Natural killer cell (primary cell): Measurements from ENCODE around the gene GTF2IRD1. TPM values are rescaled to one million over a fixed set of nuclear protein-coding genes. Genes with fewer than 3 reads are reported as not detected.
"Not testable (repeated sequence)": the region's sequence is repeated elsewhere in the genome, so short reads cannot be mapped to it uniquely, and the experiment has no call there.

ENCODE experiments used
- ATAC-seq, 3 donors: fragments of 150-1000 bp in 2 of 3; fragments of 200-7000 bp in 1 of 3; cut with Tn5 transposase; 1 replicate in 1 of 3; 2 replicates in 2 of 3; pipeline ENCODE4 v1.10.0; 2021; ENCODE audit warnings: mild to moderate bottlenecking in 2 of 3, moderate library complexity in 2 of 3
- DNase-seq, 2 donors: peaks; one replicate each; pipeline versions ENCODE4 v3.0.0 to v3.0.0-alpha.2; 2013 to 2021; ENCODE audit warnings: mixed read lengths in 1 of 2
- H3K27ac ChIP-seq: one replicate; pipeline ENCODE4 v1.5.1; 2013; ENCODE audit warnings: mild to moderate bottlenecking, low read length
- H3K27me3 ChIP-seq: one replicate; pipeline ENCODE4 v1.6.1; 2013; ENCODE audit warnings: low read length; ENCODE audit not compliant: control insufficient read depth, insufficient read depth
- H3K36me3 ChIP-seq: one replicate; pipeline ENCODE4 v1.6.1; 2013; ENCODE audit warnings: low read length; ENCODE audit not compliant: control insufficient read depth, insufficient read depth
- H3K4me1 ChIP-seq: one replicate; pipeline ENCODE4 v1.6.1; 2013; ENCODE audit warnings: low read length; ENCODE audit not compliant: control insufficient read depth, insufficient read depth
- H3K4me3 ChIP-seq: one replicate; pipeline ENCODE4 v1.5.1; 2013; ENCODE audit warnings: low read length
- H3K9me3 ChIP-seq: one replicate; pipeline ENCODE4 v1.6.1; 2013; ENCODE audit warnings: low read length; ENCODE audit not compliant: control insufficient read depth, insufficient read depth
- H3K27ac Mint-ChIP-seq, 2 donors: one replicate each; pipeline ENCODE4 v1.8.0; 2022; ENCODE audit warnings: mild to moderate bottlenecking in 2 of 2, mixed read lengths in 2 of 2, moderate library complexity in 1 of 2
- H3K27me3 Mint-ChIP-seq, 2 donors: one replicate each; pipeline ENCODE4 v1.8.0; 2022; ENCODE audit warnings: low read depth in 2 of 2, mixed read lengths in 2 of 2
- H3K36me3 Mint-ChIP-seq: one replicate; pipeline ENCODE4 v1.8.0; 2022; ENCODE audit warnings: mixed read lengths
- H3K4me1 Mint-ChIP-seq, 2 donors: one replicate each; pipeline ENCODE4 v1.8.0; 2022; ENCODE audit warnings: mixed read lengths in 2 of 2
- H3K4me3 Mint-ChIP-seq: one replicate; pipeline ENCODE4 v1.8.0; 2022; ENCODE audit warnings: mild to moderate bottlenecking, moderate library complexity, mixed read lengths
- H3K9me3 Mint-ChIP-seq, 2 donors: one replicate each; pipeline ENCODE4 v1.8.0; 2022; ENCODE audit warnings: mixed read lengths in 2 of 2
- WGBS: methylation state at CpG from one replicate; pipeline ENCODE4 v1.1.7; 2013; ENCODE audit warnings: missing lambda C conversion rate; ENCODE audit not compliant: insufficient coverage; 5-methylcytosine and 5-hydroxymethylcytosine counted together
- intact Hi-C: fragments of 100-400 bp; cut with micrococcal nuclease; formaldehyde crosslinking; loops from one replicate; pipeline ENCODE4 v1.14.2; 2022
- total RNA-seq, 4 donors: library from RNA; stranded (reverse); fragments of 120-200 nt in 1 of 4; gene quantifications; one replicate each; pipeline versions ENCODE4 v1.2.3 to v1.2.4, GENCODE V29; 2013 to 2022
- TF ChIP-seq, protein P1 (sequence below): fragments of 200-600 bp; IDR thresholded peaks from one replicate; pipeline ENCODE4 v1.8.0; 2022; ENCODE audit warnings: antibody characterized with exemption

GTF2IRD1 gene
- total RNA-seq, 3 donors from 2014 or later (not counting 1 experiment from before 2014, with no cell fraction given), result not detected

GRCh38 chr7:74496272-74496671, 42.6 kb downstream of the GTF2IRD1 start:
- Histone ChIP-seq H3K9me3 (no peaks in the 10 kb centered on the region), H3K27ac (no peak overlapping the region), H3K4me1 (no peaks in the 10 kb centered on the region), H3K36me3 (no peaks in the 10 kb centered on the region), H3K4me3 (no peak overlapping the region), H3K27me3 (no peaks in the 10 kb centered on the region)
- peak in 1 of 3 donors; percentile 28 for ATAC-seq
- no peak overlapping the region for H3K4me3 Mint-ChIP-seq
- peaks cover 0 to 5% of the 10 kb centered on the region in 2 donors for H3K9me3 Mint-ChIP-seq
- H3K27ac Mint-ChIP-seq, result no peak overlapping the region
- no peaks in the 10 kb centered on the region for H3K4me1 Mint-ChIP-seq
- peaks cover 0 to 5% of the 10 kb centered on the region in 2 donors for H3K27me3 Mint-ChIP-seq
- no peaks in the 10 kb centered on the region for H3K36me3 Mint-ChIP-seq
- intact Hi-C loops, result no loop called here
- DNase-seq, result no peak
- TF ChIP-seq, protein P1, sequence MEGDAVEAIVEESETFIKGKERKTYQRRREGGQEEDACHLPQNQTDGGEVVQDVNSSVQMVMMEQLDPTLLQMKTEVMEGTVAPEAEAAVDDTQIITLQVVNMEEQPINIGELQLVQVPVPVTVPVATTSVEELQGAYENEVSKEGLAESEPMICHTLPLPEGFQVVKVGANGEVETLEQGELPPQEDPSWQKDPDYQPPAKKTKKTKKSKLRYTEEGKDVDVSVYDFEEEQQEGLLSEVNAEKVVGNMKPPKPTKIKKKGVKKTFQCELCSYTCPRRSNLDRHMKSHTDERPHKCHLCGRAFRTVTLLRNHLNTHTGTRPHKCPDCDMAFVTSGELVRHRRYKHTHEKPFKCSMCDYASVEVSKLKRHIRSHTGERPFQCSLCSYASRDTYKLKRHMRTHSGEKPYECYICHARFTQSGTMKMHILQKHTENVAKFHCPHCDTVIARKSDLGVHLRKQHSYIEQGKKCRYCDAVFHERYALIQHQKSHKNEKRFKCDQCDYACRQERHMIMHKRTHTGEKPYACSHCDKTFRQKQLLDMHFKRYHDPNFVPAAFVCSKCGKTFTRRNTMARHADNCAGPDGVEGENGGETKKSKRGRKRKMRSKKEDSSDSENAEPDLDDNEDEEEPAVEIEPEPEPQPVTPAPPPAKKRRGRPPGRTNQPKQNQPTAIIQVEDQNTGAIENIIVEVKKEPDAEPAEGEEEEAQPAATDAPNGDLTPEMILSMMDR, result no peak
- 91% methylated on average over 6 of the region's 6 CpGs for WGBS

- H3K27me3 Mint-ChIP-seq, H3K36me3 Mint-ChIP-seq, H3K27ac ChIP-seq, intact Hi-C loops, H3K9me3 Mint-ChIP-seq, H3K4me1 ChIP-seq, H3K36me3 ChIP-seq, H3K4me3 ChIP-seq, H3K4me1 Mint-ChIP-seq, DNase-seq, H3K27me3 ChIP-seq, H3K9me3 ChIP-seq, ATAC-seq, H3K27ac Mint-ChIP-seq, H3K4me3 Mint-ChIP-seq: not testable (repeated sequence)
- WGBS, result 87% methylated on average over 3 of the region's 3 CpGs
Observed at GRCh38 chr7:74496773-74497172, 43.1 kb downstream of the GTF2IRD1 start.

- no peak overlapping the region for H3K4me3 ChIP-seq
- H3K27me3 Mint-ChIP-seq, result no peaks in the 10 kb centered on the region
Observed at GRCh38 chr7:74498354-74498753, 44.6 kb downstream of the GTF2IRD1 start.

DNA sequence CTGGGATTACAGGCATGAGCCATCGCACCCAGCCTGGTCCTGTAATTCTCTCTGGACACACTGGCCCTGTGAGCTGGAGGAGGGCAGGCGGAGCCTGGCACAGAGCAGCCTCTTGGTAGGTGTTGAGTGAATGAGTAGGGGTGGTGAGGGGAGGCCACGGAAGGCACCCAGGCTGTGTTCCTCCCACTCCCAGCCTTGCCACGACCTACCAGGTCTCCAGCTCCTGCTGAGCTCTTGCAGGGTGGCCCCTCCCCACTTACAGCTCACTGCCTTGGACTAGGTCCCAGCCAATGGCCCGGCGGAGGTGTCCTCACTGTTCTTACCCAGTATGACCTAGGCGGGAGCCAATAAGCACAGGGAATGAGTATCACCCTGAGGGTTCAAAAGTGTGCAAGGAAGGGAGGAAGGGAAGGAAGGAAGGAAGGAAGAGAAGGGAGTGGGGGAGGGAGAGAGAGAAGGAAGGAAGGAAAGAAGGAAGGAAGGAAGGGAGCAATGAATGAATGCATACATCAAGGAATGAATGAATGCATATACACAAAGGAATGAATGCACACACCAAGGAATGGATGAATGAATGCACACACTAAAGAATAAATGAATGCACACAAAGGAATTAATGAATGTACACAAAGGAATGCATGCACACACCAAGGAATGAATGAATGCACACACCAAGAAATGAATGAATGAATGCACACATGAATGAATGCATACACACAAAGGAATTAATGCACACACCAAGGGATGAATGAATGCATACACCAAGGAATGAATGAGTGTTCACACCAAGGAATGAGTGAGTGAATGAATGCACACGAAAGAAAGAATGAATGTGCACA, 45.5 kb downstream of the GTF2IRD1 start:
- Mint-ChIP-seq H3K4me1 (no peaks in the 10 kb centered on the region), H3K36me3 (no peaks in the 10 kb centered on the region), H3K4me3 (no peak overlapping the region), H3K9me3 (no peaks in the 10 kb centered on the region), H3K27ac (no peak overlapping the region), H3K27me3 (no peaks in the 10 kb centered on the region)
- no peaks in the 10 kb centered on the region for H3K4me1 ChIP-seq
- H3K27me3 ChIP-seq, result no peaks in the 10 kb centered on the region
- intact Hi-C loops, result no loop called here
- no peaks in the 10 kb centered on the region for H3K9me3 ChIP-seq
- DNase-seq (no peak), ATAC-seq (no peak)
- H3K27ac ChIP-seq, result no peak overlapping the region
- no peaks in the 10 kb centered on the region for H3K36me3 ChIP-seq
- H3K4me3 ChIP-seq, result no peak overlapping the region
- 91% methylated on average over 8 of the region's 8 CpGs for WGBS
- TF ChIP-seq, protein P1, result no peak

More at GRCh38 chr7:74498354-74498753, 44.6 kb downstream of the GTF2IRD1 start:
- ATAC-seq (no peak), DNase-seq (no peak)
- H3K27ac ChIP-seq, result no peak overlapping the region
- intact Hi-C loops, result no loop called here
- WGBS, result 95% methylated on average over 4 of the region's 4 CpGs
- Mint-ChIP-seq H3K9me3 (no peaks in the 10 kb centered on the region), H3K4me3 (no peak overlapping the region), H3K27ac (no peak overlapping the region), H3K36me3 (no peaks in the 10 kb centered on the region), H3K4me1 (no peaks in the 10 kb centered on the region)
- TF ChIP-seq, protein P1, result no peak
- no peaks in the 10 kb centered on the region for H3K9me3 ChIP-seq
- no peaks in the 10 kb centered on the region for H3K4me1 ChIP-seq
- H3K27me3 ChIP-seq, result no peaks in the 10 kb centered on the region
- no peaks in the 10 kb centered on the region for H3K36me3 ChIP-seq
